ENCODE measurements around the gene PTK6.

PTK6 gene

GRCh38 chr20:63507083-63507743 is 30.0 kb downstream of the PTK6 start:
- H3K4me3 ChIP-seq (ENCODE audit: low read length), result no peak overlapping the region
- no peak for DNase-seq (ENCODE audit: low read depth)
- TF ChIP-seq CTCF (conservative IDR thresholded peaks at IDR 0.05; ENCODE audit: low read depth, low read length), result no peak

GRCh38 chr20:63505723-63506122 is 31.5 kb downstream of the PTK6 start:
- no peak for DNase-seq (ENCODE audit: low read depth)
- TF ChIP-seq CTCF (conservative IDR thresholded peaks at IDR 0.05; ENCODE audit: low read depth, low read length), result no peak
- no peak overlapping the region for H3K4me3 ChIP-seq (ENCODE audit: low read length)

GRCh38 chr20:63505281-63505680 is 31.9 kb downstream of the PTK6 start:
- no peak for DNase-seq (ENCODE audit: low read depth)
- H3K4me3 ChIP-seq (ENCODE audit: low read length), result no peak overlapping the region
- TF ChIP-seq CTCF (conservative IDR thresholded peaks at IDR 0.05; ENCODE audit: low read depth, low read length), result no peak

GRCh38 chr20:63504642-63505041 is 32.5 kb downstream of the PTK6 start:
- no peak overlapping the region for H3K4me3 ChIP-seq (ENCODE audit: low read length)
- no peak for DNase-seq (ENCODE audit: low read depth)
- TF ChIP-seq CTCF (conservative IDR thresholded peaks at IDR 0.05; ENCODE audit: low read depth, low read length), result no peak

- DNase-seq (ENCODE audit: low read depth), result no peak
- TF ChIP-seq CTCF (conservative IDR thresholded peaks at IDR 0.05; ENCODE audit: low read depth, low read length), result no peak
- no peak overlapping the region for H3K4me3 ChIP-seq (ENCODE audit: low read length)
These were observed 33.7 kb downstream of the PTK6 start for GRCh38 chr20:63503524-63503923.

- no peak for TF ChIP-seq CTCF (conservative IDR thresholded peaks at IDR 0.05; ENCODE audit: low read depth, low read length)
- no peak overlapping the region for H3K4me3 ChIP-seq (ENCODE audit: low read length)
- no peak for DNase-seq (ENCODE audit: low read depth)
These were observed 34.5 kb downstream of the PTK6 start for GRCh38 chr20:63502671-63503172.
